B cell (primary cell): Measurements from ENCODE around the gene GCNT3. TPM values are rescaled to one million over a fixed set of nuclear protein-coding genes. Genes with fewer than 3 reads are reported as not detected.

Experiments
- ATAC-seq: fragments of 200-7000 bp; cut with Tn5 transposase; one replicate; pipeline ENCODE4 v1.10.0; 2021; ENCODE audit warnings: low read depth, mild to moderate bottlenecking, moderate number of reproducible peaks, moderate library complexity
- CTCF ChIA-PET: fragments of 350-600 bp; sonication (Branson Sonifier 250); formaldehyde crosslinking; loops from one replicate; lab custom pipeline; 2021; ENCODE audit warnings: antibody characterized with exemption, inconsistent platforms; lab: Charles Lee
- POLR2A ChIA-PET: fragments of 350-600 bp; sonication (Branson Sonifier 250); formaldehyde crosslinking; loops from one replicate; lab custom pipeline; 2021; ENCODE audit warnings: antibody characterized with exemption; lab: Charles Lee
- DNase-seq: peaks from one replicate; pipeline ENCODE4 v3.0.0; 2013
- H2AFZ ChIP-seq: 2 replicates; pipeline ENCODE4 v1.6.1; 2012; ENCODE audit warnings: mild to moderate bottlenecking, low read depth, low read length; ENCODE audit not compliant: insufficient read depth, poor library complexity, severe bottlenecking
- H3K27ac ChIP-seq, 2 donors: 1 replicate in 1 of 2; 2 replicates in 1 of 2; pipeline ENCODE4 v1.5.1; 2012 to 2013; ENCODE audit warnings: low read length in 2 of 2, mild to moderate bottlenecking in 2 of 2, moderate library complexity in 1 of 2
- H3K27me3 ChIP-seq, 4 experiments: fragments of 200-600 bp in 1 of 4; sonication (generic) in 1 of 4; replicated peaks in 1 of 4; 1 replicate in 2 of 4; 2 replicates in 2 of 4; pipeline versions ENCODE4 v1.6.1 to v1.7.0; 2013 to 2016; ENCODE audit warnings: low read length in 3 of 4, mild to moderate bottlenecking in 2 of 4, mixed read lengths in 1 of 4, moderate library complexity in 1 of 4; ENCODE audit not compliant: insufficient read depth in 4 of 4, control insufficient read depth in 3 of 4; ENCODE audit errors: control extremely low read depth in 1 of 4
- H3K36me3 ChIP-seq, 2 experiments: replicated peaks in 1 of 2; 1 replicate in 1 of 2; 2 replicates in 1 of 2; pipeline versions ENCODE4 v1.6.1 to v1.7.1; 2013; ENCODE audit warnings: low read length in 1 of 2; ENCODE audit not compliant: insufficient read depth in 2 of 2, control insufficient read depth in 1 of 2; ENCODE audit errors: control extremely low read depth in 1 of 2, extremely low read depth in 1 of 2
- H3K4me1 ChIP-seq, 2 donors: fragments of 200-600 bp in 1 of 2; sonication (generic) in 1 of 2; 1 replicate in 1 of 2; 2 replicates in 1 of 2; pipeline versions ENCODE4 v1.5.1 to v1.6.1; 2013 to 2017; ENCODE audit warnings: low read length in 2 of 2; ENCODE audit not compliant: control insufficient read depth in 2 of 2, insufficient read depth in 2 of 2
- H3K4me2 ChIP-seq: replicated peaks from 2 replicates; pipeline ENCODE3; 2012; ENCODE audit warnings: mild to moderate bottlenecking, low read depth, low read length; ENCODE audit not compliant: poor library complexity, severe bottlenecking
- H3K4me3 ChIP-seq, 5 experiments: fragments of 200-600 bp in 1 of 5; sonication (generic) in 1 of 5; 1 replicate in 3 of 5; 2 replicates in 2 of 5; pipeline versions ENCODE4 v1.5.1 to v1.7.0; 2011 to 2016; ENCODE audit warnings: low read length in 4 of 5, mild to moderate bottlenecking in 4 of 5, low read depth in 2 of 5, control low read depth in 1 of 5, moderate library complexity in 1 of 5; ENCODE audit not compliant: insufficient read depth in 1 of 5; ENCODE audit errors: control extremely low read depth in 1 of 5, extremely low read depth in 1 of 5
- H3K79me2 ChIP-seq: fragments of 200-600 bp; sonication (generic); one replicate; pipeline ENCODE4 v1.6.0; 2016; ENCODE audit warnings: low read length; ENCODE audit not compliant: control insufficient read depth, insufficient read depth
- H3K9ac ChIP-seq: fragments of 200-600 bp; sonication (generic); 2 replicates; pipeline ENCODE4 v1.6.1; 2017; ENCODE audit warnings: mild to moderate bottlenecking, low read length, moderate library complexity
- H3K9me3 ChIP-seq, 3 donors: one replicate each; pipeline versions ENCODE4 v1.6.1 to v1.7.1; 2013; ENCODE audit warnings: low read length in 2 of 3; ENCODE audit not compliant: control insufficient read depth in 2 of 3, insufficient read depth in 1 of 3; ENCODE audit errors: control extremely low read depth in 1 of 3
- H4K20me1 ChIP-seq: 2 replicates; pipeline ENCODE4 v1.6.0; 2012; ENCODE audit warnings: mild to moderate bottlenecking, low read length; ENCODE audit not compliant: insufficient read depth, control insufficient read depth, poor library complexity, severe bottlenecking
- H3K27ac Mint-ChIP-seq: one replicate; pipeline ENCODE4 v1.8.0; 2021; ENCODE audit warnings: mixed read lengths
- H3K27me3 Mint-ChIP-seq: one replicate; pipeline ENCODE4 v1.8.0; 2021; ENCODE audit warnings: mixed read lengths
- H3K4me1 Mint-ChIP-seq: one replicate; pipeline ENCODE4 v1.8.0; 2021; ENCODE audit warnings: mixed read lengths
- H3K4me3 Mint-ChIP-seq: one replicate; pipeline ENCODE4 v1.8.0; 2021; ENCODE audit warnings: mixed read lengths
- H3K9me3 Mint-ChIP-seq: one replicate; pipeline ENCODE4 v1.8.0; 2022; ENCODE audit warnings: mixed read lengths; ENCODE audit not compliant: insufficient read depth
- CTCF ChIP-seq: fragments of 200-600 bp; IDR thresholded peaks from one replicate; pipeline ENCODE4 v1.8.0; 2022; ENCODE audit warnings: antibody characterized with exemption, mild to moderate bottlenecking
- EZH2 ChIP-seq: IDR thresholded peaks from 2 replicates; pipeline ENCODE4 v1.6.1; 2012; ENCODE audit warnings: borderline replicate concordance, low read depth, mild to moderate bottlenecking, moderate library complexity, low read length; ENCODE audit not compliant: insufficient read depth, poor library complexity, severe bottlenecking
- WGBS: methylation state at CpG from one replicate; pipeline ENCODE4 v1.1.5; 2013; ENCODE audit warnings: missing lambda C conversion rate; ENCODE audit not compliant: insufficient coverage; 5-methylcytosine and 5-hydroxymethylcytosine counted together
- intact Hi-C: fragments of 100-400 bp; cut with micrococcal nuclease; formaldehyde crosslinking; loops from one replicate; pipeline ENCODE4 v1.10.0; 2022
- polyA plus RNA-seq: library from polyadenylated mRNA; depleted of rRNA; stranded (reverse); fragments of >200 nt; gene quantifications from 2 replicates; pipeline ENCODE4 v1.2.3, GENCODE V29; 2012
- total RNA-seq, 2 donors: library from RNA; stranded (reverse); fragments of 120-200 nt in 1 of 2; gene quantifications; 1 replicate in 1 of 2; 2 replicates in 1 of 2; pipeline versions ENCODE4 v1.2.3 to v1.2.4, GENCODE V29; 2013 to 2022

The GCNT3 gene
- total and polyA plus RNA-seq, 2 donors (not counting 1 experiment from before 2014, with no cell fraction given): not detected

GRCh38 chr15:59646277-59646676 is 34.7 kb downstream of the GCNT3 start:
- Histone ChIP-seq H4K20me1 (no peaks in the 10 kb centered on the region), H2AFZ (no peak overlapping the region), H3K4me3 (no peak overlapping the region), H3K4me1 (no peaks in the 10 kb centered on the region), H3K27ac (no peak overlapping the region), H3K79me2 (no peaks in the 10 kb centered on the region), H3K36me3 (peaks cover 21 to 61% of the 10 kb centered on the region in 2 experiments), H3K9ac (no peak overlapping the region), H3K4me2 (no peak overlapping the region), H3K27me3 (no peaks in the 10 kb centered on the region), H3K9me3 (no peaks in the 10 kb centered on the region)
- WGBS: no CpG with 5 or more reads among the region's 1 CpG
- Mint-ChIP-seq H3K27me3 (no peaks in the 10 kb centered on the region), H3K4me1 (no peaks in the 10 kb centered on the region), H3K4me3 (no peak overlapping the region), H3K9me3 (no peaks in the 10 kb centered on the region), H3K27ac (no peak overlapping the region)
- DNase-seq: no peak
- no peak for ATAC-seq
- POLR2A ChIA-PET: no interaction called here
- CTCF ChIA-PET: interaction anchor here (0.6 to 2.3 kb wide), 3 partner anchors 21 to 593 kb away, joined by 3 to 5 read pairs (median 3); no protein-coding TSS in a partner anchor
- TF ChIP-seq EZH2 (no peak), CTCF (no peak)
- intact Hi-C loops: no loop called here

GRCh38 chr15:59647085-59647484 is 35.5 kb downstream of the GCNT3 start:
- H3K9me3 Mint-ChIP-seq: no peaks in the 10 kb centered on the region
- ChIA-PET CTCF (interaction anchor here (1.1 to 2.3 kb wide), 2 partner anchors 22 to 114 kb away, joined by 3 to 5 read pairs; no protein-coding TSS in a partner anchor), POLR2A (no interaction called here)
- Histone ChIP-seq H3K9ac (no peak overlapping the region), H3K36me3 (peaks cover 21 to 62% of the 10 kb centered on the region in 2 experiments), H3K27me3 (no peaks in the 10 kb centered on the region), H3K9me3 (peaks cover 0 to 2% (median 0%) of the 10 kb centered on the region in 3 donors), H4K20me1 (peaks cover 6% of the 10 kb centered on the region), H3K4me3 (no peak overlapping the region), H2AFZ (no peak overlapping the region), H3K4me2 (no peak overlapping the region), H3K4me1 (no peaks in the 10 kb centered on the region), H3K79me2 (peaks cover 5% of the 10 kb centered on the region), H3K27ac (no peak overlapping the region)
- no CpG with 5 or more reads among the region's 1 CpG for WGBS
- H3K4me3 Mint-ChIP-seq: no peak overlapping the region
- no peak for ATAC-seq
- no peak for DNase-seq
- TF ChIP-seq EZH2 (no peak), CTCF (no peak)
- no peaks in the 10 kb centered on the region for H3K27me3 Mint-ChIP-seq
- no peak overlapping the region for H3K27ac Mint-ChIP-seq
- no peaks in the 10 kb centered on the region for H3K4me1 Mint-ChIP-seq
- intact Hi-C loops: no loop called here
